HG03460 (cell line): ENCODE results near the gene PSMB10.
"Not testable (repeated sequence)": the region's sequence is repeated elsewhere in the genome, so short reads cannot be mapped to it uniquely, and the experiment has no call there.

ENCODE experiments used
- ATAC-seq: cut with Tn5 transposase; IDR thresholded peaks from one replicate; pipeline ENCODE4 v1.9.1; 2021; ENCODE audit not compliant: unreplicated experiment

The PSMB10 gene

DNA sequence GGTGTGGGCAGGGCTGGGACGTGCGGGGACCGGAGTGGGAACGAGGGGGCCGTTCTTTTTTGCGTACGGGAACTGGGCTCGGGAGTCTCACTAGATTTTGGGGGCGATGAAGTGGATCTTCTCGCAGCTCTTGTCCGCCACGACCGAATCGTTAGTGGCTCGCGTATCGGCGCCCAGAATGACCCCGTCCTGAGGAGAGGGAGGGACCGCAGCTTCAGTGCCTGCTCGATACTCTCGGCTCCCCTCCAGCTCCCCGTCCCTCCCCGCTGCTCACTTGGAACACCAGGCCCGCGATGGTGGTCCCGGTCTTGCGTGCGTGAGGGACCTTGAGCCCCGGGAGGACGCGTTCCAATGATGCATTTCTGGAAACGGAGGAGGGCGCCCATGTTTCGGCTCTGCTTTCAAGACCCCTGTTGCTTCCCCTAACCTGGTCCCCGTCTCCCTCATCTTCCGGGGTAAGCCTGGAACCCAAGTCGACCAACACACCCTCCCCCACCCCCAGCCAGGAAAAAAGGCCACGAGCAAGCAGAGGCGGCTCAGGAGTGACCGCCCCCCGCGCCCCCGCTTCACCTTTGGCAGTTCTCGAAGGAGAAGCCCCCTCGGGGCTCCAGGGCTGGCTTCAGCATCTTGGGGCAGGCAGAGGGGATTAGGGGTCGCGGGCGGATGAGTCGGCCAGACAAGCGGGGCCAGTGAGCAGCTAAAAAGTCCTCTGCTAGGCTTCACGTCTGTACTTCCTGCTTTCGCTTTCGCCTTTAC is at the start of gene PSMB10:
Gene PSMB10 (minus strand): TSS at position 727 of the 756 bp plus-strand sequence. CDS start 101 bp downstream, at position 626.
- ATAC-seq: peak; percentile 2

DNA sequence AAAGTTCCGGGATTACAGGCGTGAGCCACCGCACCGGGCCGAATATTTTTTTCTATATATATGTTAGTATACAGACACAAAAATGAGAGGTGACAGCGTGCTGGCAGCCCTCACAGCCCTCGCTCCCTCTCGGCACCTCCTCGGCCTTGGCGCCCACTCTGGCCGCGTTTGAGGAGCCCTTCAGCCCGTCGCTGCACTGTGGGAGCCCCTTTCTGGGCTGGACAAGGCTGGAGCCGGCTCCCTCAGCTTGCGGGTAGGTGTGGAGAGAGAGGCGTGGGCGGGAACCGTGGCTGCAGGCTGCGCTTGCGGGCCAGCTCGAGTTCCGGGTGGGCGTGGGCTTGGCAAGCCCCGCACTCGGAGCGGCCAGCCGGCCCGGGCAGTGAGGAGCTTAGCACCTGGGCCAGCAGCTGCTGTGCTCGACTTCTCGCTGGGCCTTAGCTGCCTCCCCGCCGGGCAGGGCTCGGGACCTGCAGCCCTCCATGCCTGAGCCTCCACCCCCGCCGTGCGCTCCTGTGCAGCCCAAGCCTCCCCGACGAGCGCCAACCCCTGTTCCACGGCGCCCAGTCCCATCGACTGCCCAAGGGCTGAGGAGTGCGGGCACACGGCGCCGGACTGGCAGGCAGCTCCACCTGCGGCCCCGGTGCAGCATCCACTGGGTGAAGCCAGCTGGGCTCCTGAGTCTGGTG is 45.5 kb upstream of the PSMB10 start:
- ATAC-seq: no peak

DNA sequence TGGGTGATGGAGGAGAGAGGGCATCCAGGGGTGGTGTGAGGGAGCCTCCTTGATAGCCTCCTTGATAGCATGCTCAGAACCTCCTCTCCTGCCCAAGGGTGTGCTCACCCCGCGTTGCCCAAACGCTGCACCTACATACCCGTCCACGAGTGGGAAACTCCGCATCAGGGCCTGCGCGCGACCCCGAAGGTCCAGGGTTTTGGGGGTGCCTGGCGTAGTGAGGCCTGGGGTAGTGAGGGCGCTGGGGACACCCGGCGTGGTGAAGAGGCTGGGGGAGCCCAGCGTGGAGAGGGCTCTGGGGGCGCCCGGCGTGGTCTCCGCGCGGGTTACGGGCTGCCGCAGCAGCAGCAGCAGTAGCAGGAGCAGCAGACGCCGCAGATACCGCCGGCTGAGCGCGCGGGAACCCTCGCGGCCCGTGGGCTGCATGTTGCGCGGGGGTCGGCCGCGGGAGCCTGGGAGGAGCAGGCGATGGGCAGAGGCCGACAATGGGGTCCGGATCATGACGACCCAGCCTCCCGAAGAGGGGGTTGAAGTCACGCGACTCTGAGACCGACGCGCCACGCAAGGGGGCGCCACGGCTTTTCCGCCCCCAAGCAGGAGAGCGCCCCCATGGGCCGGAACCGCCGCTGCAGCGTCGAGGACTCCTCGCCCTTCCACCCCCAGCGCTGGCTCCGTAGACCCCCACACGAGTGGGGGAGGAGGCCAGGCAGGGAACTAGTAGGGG is 43.5 kb upstream of the PSMB10 start, which contains the start of gene DPEP3:
Gene DPEP3 (minus strand): TSS at position 545 of the 724 bp plus-strand sequence. CDS start 119 bp downstream, at position 426.
- ATAC-seq: no peak

DNA sequence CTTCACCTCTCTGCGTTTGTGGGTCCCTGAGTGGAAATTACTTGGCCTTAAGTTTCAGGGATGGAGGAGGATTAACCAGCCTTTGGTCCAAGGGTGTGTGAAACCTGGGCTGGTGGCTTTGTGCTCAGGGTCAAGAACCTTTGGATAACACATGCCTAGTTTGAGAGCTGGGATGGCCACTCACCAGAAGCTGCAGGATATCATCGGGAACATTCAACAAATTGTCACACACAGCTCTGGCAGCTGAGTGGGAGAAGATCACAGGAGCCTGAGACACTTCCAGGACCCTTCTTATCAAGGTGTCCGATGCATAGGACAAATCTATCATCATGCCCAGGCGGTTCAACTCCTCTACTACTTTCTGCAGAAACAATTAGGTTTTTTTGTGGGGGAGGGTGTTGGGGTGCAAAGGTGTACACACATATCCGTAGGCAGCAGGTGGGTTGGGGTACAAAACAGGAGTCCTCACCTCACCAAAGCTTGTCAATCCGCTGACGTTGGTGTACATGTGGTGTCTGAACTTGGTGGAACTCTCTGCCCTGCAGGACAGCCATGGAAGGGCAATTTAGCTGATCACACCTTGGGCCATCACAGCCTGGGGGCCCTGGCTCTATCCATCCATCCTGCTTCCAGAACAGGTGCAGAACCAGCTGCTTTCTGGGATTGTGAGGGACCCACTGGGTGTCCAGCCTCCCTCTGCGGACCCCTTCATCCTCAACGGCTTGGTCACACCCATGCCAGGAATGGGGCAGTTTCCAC is 41.0 kb upstream of the PSMB10 start:
- no peak for ATAC-seq

DNA sequence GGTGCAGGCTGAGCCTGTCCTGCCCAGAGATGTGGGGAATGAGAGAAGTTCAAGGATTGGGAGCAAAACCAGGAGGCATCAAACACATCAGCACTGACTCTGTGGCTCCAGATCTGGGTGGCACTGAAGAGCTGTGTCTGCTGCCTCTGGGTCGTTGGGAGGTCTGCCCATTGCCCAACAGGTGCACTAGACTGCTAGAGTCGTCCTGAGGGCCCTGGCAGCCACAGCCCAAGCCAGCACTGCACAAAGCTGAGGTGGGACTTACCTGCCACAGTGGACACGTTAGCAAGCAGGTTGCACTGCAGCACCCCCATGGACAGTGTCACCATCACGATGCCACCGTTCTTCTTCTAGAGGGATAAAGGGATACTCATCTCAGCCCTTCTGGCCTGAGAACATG is 40.4 kb upstream of the PSMB10 start:
- no peak for ATAC-seq

DNA sequence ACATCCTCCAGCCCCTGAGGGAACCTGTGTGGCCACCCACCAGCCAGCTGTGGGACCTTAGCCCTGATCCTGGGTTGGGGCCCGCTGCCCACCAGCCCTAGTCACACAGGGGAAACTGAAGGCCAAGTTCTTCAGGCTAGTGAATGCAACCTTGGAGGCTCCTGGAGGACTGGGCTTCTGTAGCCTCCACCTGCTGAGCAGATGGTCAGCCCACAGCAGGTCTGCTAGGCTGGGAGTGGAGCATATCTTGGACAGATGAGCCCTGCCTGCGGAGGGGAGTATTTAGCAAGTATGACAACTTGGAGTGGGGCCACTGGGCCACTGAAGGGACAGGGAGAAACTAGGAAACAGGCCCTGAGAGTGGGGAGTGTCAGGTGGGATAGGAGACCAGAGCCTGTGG is 39.6 kb upstream of the PSMB10 start:
- no peak for ATAC-seq

DNA sequence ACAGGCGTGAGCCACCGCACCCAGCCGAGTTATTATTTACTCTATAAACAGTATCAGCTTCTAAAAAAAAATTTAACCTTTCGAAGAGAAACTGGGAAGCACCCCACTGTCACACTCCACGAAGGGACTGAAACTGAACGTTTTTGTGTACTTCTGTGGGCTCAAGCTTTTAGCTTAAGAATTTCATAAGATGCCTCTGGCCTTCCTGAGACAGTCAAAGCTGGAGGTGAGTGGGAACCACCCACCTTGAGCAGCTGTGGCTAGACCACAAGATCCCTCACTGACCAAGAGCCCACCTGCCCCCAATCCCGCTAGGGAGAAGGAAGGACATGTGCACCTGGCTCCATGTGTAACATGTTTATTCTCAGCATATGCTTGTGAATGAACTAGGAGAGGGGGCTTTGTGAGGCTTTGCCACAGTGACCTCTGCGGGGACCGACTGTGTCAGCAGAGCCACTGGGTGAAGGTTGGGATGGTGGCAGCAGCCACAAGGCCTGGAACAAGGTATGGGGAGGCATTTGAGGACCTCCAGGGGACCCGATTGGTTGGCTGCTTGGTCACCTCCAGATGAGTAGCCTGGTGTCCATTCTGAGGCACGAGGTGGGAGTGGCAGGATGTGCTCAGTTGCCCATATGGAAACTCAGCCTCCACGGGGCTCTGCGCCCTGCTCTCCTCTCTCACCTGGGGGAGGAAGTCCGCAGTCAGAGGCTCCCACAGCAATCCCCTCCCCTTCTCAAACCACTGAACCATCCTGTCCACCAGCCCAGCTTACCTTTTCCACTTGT is 38.9 kb upstream of the PSMB10 start:
- no peak for ATAC-seq

DNA sequence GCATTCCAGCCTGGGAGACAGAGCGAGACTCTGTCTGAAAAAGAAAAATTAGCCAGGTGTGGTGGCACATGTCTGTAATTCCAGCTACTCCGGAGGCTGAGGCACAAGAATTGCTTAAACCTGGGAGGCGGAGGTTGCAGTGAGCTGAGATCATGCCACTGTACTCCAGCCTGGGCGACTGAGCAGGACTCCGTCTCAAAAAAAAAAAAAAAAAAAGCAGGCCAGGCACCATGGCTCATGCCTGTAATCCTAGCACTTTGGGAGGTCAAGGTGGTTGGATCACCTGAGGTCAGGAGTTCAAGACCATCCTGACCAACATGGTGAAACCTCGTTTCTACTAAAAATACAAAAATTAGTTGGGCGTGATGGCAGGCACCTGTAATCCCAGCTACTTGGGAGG is 35.6 kb upstream of the PSMB10 start:
- ATAC-seq: not testable (repeated sequence)

DNA sequence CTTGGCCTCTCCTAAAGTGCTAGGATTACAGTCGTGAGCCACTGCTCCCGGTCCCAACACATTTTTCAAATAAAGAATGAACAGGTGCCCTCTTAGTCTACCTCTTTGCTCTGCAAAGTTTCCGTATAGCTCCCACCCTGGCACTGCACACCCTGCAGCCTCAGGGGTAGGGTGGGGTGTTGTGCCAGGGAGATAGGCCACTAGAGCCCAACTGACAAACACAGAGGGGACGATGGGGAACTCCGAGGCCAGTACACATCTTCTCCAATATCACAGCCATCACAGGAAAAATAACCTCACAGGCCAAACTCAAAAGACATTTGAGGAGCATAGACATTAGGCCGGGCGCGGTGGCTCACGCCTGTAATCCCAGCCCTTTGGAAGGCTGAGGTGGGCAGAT is 34.5 kb upstream of the PSMB10 start:
- ATAC-seq: no peak

DNA sequence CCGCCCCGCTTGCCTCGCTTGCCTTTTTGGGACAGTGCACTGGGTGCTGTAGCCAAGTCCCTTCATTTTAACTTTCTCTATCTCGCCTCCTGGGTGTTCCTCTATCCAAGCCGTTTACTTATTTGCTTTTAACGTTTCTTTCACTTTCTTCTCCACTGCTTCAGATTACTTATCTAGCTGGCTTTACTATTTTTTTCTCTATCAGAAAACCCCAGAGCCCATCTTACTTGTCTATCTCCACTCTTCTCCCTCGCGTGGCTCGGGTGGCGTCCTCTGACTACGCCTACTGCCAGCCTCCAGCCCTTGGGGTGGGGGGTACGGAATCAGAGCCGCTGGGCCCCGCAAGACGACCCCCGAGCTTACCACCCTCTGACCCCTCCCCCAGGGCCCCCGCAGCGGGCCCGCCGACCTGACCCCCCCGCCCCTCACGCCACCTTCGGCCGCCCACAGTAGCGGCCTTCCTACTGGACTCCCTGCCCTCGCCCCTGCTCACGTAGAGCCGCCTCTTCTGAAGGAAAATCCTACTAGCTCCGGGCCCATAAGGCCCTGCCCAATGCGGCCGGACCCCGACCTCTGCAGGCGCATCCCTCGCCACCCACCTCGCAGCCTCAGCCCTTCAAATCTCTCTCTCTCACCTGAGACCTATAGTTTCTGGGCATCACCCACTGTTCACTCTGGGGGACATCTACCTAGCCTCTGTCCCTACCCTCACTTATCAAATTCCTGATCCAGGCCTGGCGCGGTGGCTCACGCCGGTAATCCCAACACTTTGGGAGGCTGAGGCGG is 32.8 kb upstream of the PSMB10 start:
- ATAC-seq: no peak

DNA sequence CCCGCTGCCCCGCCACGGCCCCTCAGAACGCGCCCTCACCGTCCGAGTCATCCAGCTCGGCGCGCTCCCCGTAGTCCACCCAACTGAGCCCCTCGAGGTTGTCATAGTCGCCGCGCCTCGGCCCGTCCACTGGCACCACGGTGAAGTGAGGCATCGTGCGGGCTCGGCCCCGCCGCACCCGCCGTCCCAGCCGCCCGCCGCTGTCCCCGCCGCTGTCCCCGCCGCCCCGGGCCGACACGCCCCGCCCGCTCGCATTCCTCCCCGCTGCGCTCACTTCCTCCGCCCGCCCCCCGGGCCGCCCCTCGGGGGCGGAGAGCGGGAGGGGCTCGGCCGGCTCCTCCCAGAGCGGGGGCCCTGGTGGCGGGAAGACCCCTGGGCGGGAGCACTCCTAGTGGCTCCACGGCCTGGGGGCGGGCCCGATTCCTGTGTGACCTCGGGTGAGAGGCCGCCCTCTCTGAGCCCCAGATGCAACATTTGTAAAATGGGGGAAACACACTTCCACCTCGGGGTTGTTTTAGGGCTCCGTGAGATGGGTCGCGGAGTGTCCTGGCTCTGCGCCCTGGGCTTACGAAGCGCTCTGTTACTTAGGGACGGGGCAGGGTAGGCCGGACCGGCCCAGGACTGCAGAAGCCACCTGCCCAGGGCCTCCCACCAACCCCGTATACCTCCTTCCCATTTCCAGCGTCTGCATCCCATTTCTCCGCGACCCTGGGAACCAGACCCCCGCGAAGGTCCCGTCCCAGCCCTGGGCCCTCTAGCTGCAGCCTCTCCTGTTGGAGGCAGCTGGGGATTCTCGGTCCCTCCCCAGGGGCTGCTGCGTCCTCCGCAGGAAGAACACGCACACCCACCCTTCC is 32.0 kb upstream of the PSMB10 start, which contains the start of gene SLC12A4:
Gene SLC12A4 (minus strand): TSS at position 238 of the 854 bp plus-strand sequence. CDS start 84 bp downstream, at position 154.
- peak; percentile 73 for ATAC-seq

DNA sequence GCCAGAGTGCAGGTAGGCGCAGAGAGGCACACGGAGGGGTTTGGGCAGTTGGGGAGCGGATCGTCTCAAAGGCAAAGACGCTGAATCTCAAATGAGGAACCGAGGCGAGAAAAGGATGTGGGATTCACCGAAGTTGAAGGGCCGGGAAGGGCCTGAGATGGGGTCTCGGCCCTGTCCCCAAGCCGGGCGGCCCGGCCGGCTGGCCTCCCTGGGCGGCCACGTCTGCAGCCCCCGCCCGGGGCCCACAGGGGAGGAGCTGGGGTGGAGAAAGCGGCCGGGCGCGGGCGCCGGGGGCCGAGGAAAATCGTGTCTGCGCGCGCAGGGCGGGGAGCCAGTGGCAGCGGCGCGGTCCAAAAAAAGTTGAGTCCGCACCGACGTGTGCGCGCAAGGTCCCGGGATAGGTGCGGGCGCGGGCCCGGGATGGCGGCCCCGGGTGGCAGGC is 31.3 kb upstream of the PSMB10 start:
- peak; percentile 11 for ATAC-seq

DNA sequence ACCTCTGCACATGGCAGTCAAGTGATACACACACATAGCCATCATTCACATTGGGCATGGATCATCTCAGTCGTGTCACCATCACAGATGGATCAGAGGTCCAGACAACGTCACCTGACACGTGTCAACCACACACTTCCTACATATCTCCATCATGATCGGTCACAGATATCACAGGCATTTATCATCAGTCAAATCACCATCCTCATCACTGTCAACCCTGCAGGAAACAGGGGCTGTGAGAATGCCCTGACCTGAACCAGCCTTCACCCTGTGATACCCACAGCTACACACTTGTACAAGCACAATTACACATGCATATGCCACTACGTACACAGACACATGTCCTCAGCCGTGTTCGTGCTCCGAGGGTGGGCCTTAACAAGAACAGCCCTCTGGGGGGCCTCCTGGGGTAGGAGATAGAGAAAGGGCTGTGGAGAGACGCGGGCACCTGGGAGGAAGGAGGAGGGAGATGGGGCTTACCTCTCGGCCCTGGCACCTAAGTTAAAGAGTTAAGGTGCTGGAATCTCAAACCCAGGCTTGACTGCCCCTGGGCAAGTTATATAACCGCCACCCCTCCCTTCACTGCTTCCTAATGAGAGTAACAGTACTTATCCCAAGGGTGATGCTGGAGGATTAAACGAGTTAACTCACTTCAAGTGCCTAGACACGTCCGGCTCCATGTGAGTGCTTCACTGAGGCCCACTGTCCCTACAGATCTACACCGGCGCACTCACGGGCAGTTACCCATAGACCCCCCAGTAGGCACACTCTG is 30.7 kb upstream of the PSMB10 start:
- peak; percentile 2 for ATAC-seq

DNA sequence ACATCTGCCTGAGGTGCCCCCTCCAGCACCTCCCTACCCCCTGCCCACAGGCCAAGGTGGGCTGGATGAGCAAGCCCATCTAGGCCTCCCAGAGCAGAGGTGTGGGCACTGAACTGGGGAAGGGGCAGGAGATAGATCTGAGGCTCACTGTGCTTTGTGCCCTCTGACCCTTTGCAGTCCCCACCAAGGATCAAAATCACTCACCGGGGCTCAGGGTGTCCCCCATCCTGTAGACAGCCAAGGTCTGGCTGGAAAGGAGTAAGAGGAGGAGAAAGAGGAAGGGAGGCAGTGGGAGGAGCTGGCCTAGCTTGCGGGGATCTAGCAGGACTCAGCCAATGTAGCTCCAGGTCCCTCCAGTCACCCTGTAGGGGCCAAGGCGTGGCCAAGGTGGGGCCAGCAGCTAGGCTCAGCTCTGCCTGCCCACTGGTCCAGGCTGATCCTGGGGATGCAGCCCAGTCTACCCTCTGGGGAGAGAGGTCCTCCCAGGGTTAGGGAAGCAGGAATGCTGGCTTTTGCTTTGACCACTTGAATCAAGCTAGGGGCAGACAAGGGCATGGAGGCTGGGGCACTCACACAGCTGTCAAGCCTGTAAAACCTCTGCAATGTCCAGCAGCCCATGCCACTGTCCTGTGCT is 30.0 kb upstream of the PSMB10 start:
- ATAC-seq: no peak

DNA sequence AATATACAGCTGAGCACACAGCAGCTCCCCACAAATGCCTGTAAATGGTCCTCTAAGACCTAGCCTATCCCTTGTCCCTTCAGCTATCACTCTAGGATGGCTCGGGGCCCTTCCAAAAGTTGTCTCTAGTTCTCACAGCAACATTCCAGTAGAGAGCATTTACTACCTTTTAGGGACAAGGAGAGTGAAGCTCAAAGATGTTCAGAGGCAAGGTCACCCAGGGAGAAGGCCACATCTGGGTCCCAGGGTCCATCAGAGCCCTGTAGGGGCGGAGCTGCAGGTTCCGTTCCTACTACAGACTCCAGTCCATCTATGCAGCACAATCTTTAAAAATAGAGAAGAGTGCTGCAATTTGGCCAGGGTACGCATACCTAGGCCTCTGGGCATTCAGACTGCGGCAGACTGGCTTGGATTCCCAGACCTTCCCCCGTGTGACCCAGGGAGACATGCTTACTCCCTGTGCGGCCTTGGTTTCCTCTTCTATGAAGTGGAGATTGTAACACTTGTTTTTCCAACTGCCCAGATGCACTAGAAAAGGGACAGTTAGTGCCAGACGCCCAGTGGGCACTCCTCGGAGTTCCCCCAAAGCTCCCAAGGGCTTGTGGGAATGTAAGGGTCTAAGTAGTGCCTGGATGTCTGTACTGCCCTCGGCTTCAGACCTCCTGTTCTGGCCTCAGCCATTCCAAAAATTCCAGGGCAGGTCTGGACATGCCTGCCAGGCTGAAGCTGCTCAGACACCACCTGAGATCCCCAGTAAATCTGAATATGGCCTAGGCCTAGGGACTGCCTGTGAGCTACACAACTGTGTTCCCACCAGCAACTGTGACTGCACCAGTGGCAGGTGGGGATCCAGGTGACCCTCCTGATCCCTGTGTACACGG is 29.3 kb upstream of the PSMB10 start:
- ATAC-seq: no peak

DNA sequence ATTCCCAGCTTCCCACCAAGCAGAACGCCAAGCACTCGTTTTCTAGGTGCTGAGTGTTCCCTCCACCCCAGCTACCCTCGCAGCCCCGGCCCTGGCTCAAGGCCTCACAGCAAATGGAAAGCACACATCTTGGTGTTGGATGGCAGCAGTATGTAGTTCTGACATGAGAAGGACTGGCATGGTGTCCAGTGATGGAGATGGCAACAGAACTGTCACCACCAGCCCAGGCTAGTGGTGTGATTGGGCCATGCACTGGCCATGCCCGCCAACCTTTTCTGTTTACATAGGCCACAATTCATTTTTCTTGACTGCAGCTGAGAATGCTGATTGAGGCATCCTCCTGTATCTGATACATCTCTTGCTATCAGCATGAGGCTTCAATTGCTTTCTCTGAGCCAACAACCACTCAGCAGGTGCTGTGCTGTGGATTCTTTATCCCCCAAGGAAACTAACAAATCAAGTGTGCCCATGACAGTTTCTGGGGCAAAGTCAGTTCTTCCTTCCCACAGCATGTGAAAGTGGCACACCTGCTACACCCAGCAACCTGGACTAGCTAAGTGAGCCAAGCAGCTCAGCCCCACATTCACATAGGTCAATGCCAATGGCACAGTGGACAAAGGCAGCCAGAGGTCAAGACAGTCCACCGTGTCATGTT is 28.0 kb upstream of the PSMB10 start:
- no peak for ATAC-seq
